ENCODE measurements around the gene RMI1.

The RMI1 gene

DNA sequence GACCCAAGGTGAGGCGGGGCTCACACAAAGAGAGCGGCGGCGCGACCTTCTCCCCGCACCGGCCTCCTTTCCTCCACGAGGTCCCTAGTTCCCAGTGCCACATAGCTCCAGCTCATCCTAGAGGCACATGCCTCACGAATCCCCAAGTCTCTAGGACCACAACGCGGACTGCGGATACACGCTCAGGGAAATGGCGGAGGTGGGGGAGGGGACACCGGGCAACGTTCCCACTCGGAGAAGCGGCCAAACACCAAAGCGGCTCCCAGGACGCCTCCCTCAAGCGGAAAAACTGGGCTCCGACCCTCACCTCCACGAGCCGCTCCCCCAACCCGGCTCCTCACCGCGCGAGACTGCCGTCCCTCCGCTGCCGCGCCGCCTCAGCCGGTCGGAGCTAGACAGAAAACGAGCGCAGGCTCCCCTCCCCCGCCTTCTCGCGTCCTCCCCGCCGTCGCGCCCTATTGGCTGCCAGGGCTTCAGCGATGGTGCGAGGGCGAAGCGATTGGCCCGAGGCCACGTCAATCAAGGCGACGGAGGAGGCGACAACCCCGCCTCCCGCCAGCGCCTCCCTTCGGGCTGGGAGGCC is 702 bp upstream of the RMI1 start, which contains the start of gene HNRNPK:
Gene HNRNPK, minus strand, starts transcription at position 404 of the 583 bp plus-strand sequence. CDS start 1,963 bp downstream, outside the sequence.
- Histone ChIP-seq H3K27me3 (ENCODE audit: insufficient read depth, low read length) (no peaks in the 10 kb centered on the region), H2BK120ac (ENCODE audit: insufficient read depth, low read length, poor library complexity) (peak within 1 kb of the TSS; percentile 62), H3K9ac (ENCODE audit: low read length) (peak within 1 kb of the TSS; percentile 100), H3K36me3 (ENCODE audit: control insufficient read depth in 1 of 2, insufficient read depth in 2 of 2, low read length in 2 of 2) (peaks cover 4 to 7% of the 10 kb centered on the region in 2 experiments), H4K12ac (ENCODE audit: low read depth, low read length) (peak within 1 kb of the TSS; percentile 88), H3K4ac (ENCODE audit: low read depth, low read length) (peak within 1 kb of the TSS; percentile 80), H4K8ac (ENCODE audit: low read depth, low read length) (peak within 1 kb of the TSS; percentile 84), H3K4me2 (ENCODE audit: low read length) (peak within 1 kb of the TSS; percentile 65), H3K9me3 (ENCODE audit: insufficient read depth, low read depth, low read length) (peaks cover 1% of the 10 kb centered on the region), H2BK12ac (ENCODE audit: low read length) (peak within 1 kb of the TSS; percentile 4), H2AFZ (ENCODE audit: insufficient read depth, low read length, poor library complexity) (peak within 1 kb of the TSS; percentile 87), H3K18ac (ENCODE audit: low read length) (peak within 1 kb of the TSS; percentile 78), H3K79me2 (ENCODE audit: control insufficient read depth, insufficient read depth, low read length, poor library complexity) (peaks cover 22% of the 10 kb centered on the region), H3K14ac (ENCODE audit: low read length) (peak within 1 kb of the TSS; percentile 86), H2BK5ac (ENCODE audit: low read depth, low read length, poor library complexity) (peak within 1 kb of the TSS; percentile 88), H3K23ac (ENCODE audit: low read length) (no peak within 1 kb of the TSS), H3K27ac (ENCODE audit: low read depth, low read length) (peak within 1 kb of the TSS; percentile 94), H3K79me1 (ENCODE audit: low read length) (peaks cover 14% of the 10 kb centered on the region), H2AK5ac (ENCODE audit: low read length) (peak within 1 kb of the TSS; percentile 48), H4K91ac (ENCODE audit: low read depth, low read length) (peak within 1 kb of the TSS; percentile 95), H3K4me3 (ENCODE audit: low read depth, low read length) (peak within 1 kb of the TSS; percentile 97), H3K4me1 (ENCODE audit: control insufficient read depth in 1 of 2, insufficient read depth in 2 of 2, low read length in 2 of 2) (no peaks in the 10 kb centered on the region)
- DNase-seq, result peak; percentile 98 to 100
- no CpG with 5 or more reads among the region's 57 CpGs for WGBS (ENCODE audit: extremely low coverage, insufficient coverage, insufficient read length)

DNA sequence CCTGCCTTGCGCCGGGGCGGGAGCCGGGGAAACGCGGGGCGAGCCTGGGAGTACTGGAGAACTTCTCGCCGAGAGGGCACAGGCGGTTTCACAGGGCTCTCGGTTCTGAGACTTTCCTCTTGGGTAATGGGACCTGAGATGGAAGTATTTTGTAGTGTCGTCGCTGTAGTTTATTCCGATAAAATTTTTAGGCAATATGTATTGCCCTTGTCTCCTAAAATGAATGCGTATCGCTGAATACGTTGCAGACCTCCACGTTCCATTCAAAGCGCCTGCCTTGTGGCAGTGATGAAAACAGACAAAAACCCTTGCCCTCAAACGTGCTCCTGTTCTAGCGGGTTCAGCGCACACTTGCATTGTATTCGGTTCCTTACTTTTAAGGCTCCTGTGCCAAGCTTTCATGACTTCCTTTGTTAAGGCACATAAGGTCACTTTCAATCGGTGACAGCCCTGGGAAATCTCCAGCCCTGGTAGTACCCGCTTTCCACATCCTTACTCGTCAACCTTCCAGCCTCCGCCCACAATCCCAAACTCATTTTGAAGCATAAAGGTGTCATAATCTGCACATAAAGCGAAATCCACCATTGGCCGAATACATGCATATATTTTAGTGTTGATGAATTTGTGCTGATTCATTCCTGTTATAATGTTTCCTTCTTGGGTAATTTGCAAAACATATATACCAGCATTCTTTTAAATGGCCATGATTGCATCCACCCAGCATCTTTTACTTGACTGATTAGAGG is 694 bp downstream of the RMI1 start:
- Histone ChIP-seq H3K18ac (ENCODE audit: low read length) (peak overlapping the region; percentile 80), H3K4me3 (ENCODE audit: low read depth, low read length) (peak overlapping the region; percentile 94), H2AK5ac (ENCODE audit: low read length) (no peak overlapping the region), H3K23ac (ENCODE audit: low read length) (no peak overlapping the region), H3K79me1 (ENCODE audit: low read length) (peaks cover 14% of the 10 kb centered on the region), H3K27ac (ENCODE audit: low read depth, low read length) (peak overlapping the region; percentile 88), H3K4ac (ENCODE audit: low read depth, low read length) (peak overlapping the region; percentile 16), H3K4me2 (ENCODE audit: low read length) (peak overlapping the region; percentile 65), H2BK12ac (ENCODE audit: low read length) (no peak overlapping the region), H3K9ac (ENCODE audit: low read length) (peak overlapping the region; percentile 91), H4K8ac (ENCODE audit: low read depth, low read length) (peak overlapping the region; percentile 52), H3K79me2 (ENCODE audit: control insufficient read depth, insufficient read depth, low read length, poor library complexity) (peaks cover 21% of the 10 kb centered on the region), H2AFZ (ENCODE audit: insufficient read depth, low read length, poor library complexity) (peak overlapping the region; percentile 87), H3K4me1 (ENCODE audit: control insufficient read depth in 1 of 2, insufficient read depth in 2 of 2, low read length in 2 of 2) (no peaks in the 10 kb centered on the region), H2BK120ac (ENCODE audit: insufficient read depth, low read length, poor library complexity) (peak overlapping the region; percentile 62), H3K14ac (ENCODE audit: low read length) (peak overlapping the region; percentile 82), H4K91ac (ENCODE audit: low read depth, low read length) (peak overlapping the region; percentile 80), H3K36me3 (ENCODE audit: control insufficient read depth in 1 of 2, insufficient read depth in 2 of 2, low read length in 2 of 2) (no peaks in the 10 kb centered on the region), H3K27me3 (ENCODE audit: insufficient read depth, low read length) (no peaks in the 10 kb centered on the region), H2BK5ac (ENCODE audit: low read depth, low read length, poor library complexity) (peak overlapping the region; percentile 86), H4K12ac (ENCODE audit: low read depth, low read length) (peak overlapping the region; percentile 60), H3K9me3 (ENCODE audit: insufficient read depth, low read depth, low read length) (no peaks in the 10 kb centered on the region)
- no CpG with 5 or more reads among the region's 29 CpGs for WGBS (ENCODE audit: extremely low coverage, insufficient coverage, insufficient read length)
- peak; percentile 79 to 86 for DNase-seq

DNA sequence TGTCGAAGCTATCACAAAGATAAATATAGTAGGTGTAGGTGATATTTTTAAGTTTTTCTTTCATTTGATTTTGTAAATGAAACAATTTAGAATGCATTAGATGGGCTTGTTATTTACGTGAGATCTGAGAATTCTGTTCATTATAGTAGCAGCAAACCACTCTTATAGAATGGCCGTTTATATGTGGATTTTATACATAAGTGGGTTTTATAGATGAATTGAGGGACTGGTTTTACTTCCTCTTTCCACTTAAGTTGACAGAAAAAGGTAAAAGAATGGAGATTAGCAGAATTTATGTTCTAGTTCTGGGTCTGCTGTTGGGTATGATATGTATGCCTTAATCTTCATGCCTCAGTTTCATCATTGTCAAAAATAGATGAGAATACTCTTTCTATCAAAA is 5.6 kb downstream of the RMI1 start:
- Histone ChIP-seq H3K23ac (ENCODE audit: low read length) (no peak overlapping the region), H3K27ac (ENCODE audit: low read depth, low read length) (no peak overlapping the region), H2BK12ac (ENCODE audit: low read length) (no peak overlapping the region), H3K14ac (ENCODE audit: low read length) (no peak overlapping the region), H2BK120ac (ENCODE audit: insufficient read depth, low read length, poor library complexity) (no peak overlapping the region), H3K9ac (ENCODE audit: low read length) (no peak overlapping the region), H3K4ac (ENCODE audit: low read depth, low read length) (no peak overlapping the region), H3K27me3 (ENCODE audit: insufficient read depth, low read length) (no peaks in the 10 kb centered on the region), H2AFZ (ENCODE audit: insufficient read depth, low read length, poor library complexity) (no peak overlapping the region), H3K36me3 (ENCODE audit: control insufficient read depth in 1 of 2, insufficient read depth in 2 of 2, low read length in 2 of 2) (peaks cover 2 to 3% of the 10 kb centered on the region in 2 experiments), H4K91ac (ENCODE audit: low read depth, low read length) (no peak overlapping the region), H3K4me1 (ENCODE audit: control insufficient read depth in 1 of 2, insufficient read depth in 2 of 2, low read length in 2 of 2) (no peaks in the 10 kb centered on the region), H2AK5ac (ENCODE audit: low read length) (no peak overlapping the region), H4K8ac (ENCODE audit: low read depth, low read length) (no peak overlapping the region), H3K79me2 (ENCODE audit: control insufficient read depth, insufficient read depth, low read length, poor library complexity) (peaks cover 3% of the 10 kb centered on the region), H3K4me3 (ENCODE audit: low read depth, low read length) (no peak overlapping the region), H2BK5ac (ENCODE audit: low read depth, low read length, poor library complexity) (no peak overlapping the region), H3K4me2 (ENCODE audit: low read length) (no peak overlapping the region), H3K79me1 (ENCODE audit: low read length) (peaks cover 2% of the 10 kb centered on the region), H3K9me3 (ENCODE audit: insufficient read depth, low read depth, low read length) (no peaks in the 10 kb centered on the region), H4K12ac (ENCODE audit: low read depth, low read length) (no peak overlapping the region), H3K18ac (ENCODE audit: low read length) (no peak overlapping the region)
- no CpG with 5 or more reads among the region's 3 CpGs for WGBS (ENCODE audit: extremely low coverage, insufficient coverage, insufficient read length)
- no peak for DNase-seq

DNA sequence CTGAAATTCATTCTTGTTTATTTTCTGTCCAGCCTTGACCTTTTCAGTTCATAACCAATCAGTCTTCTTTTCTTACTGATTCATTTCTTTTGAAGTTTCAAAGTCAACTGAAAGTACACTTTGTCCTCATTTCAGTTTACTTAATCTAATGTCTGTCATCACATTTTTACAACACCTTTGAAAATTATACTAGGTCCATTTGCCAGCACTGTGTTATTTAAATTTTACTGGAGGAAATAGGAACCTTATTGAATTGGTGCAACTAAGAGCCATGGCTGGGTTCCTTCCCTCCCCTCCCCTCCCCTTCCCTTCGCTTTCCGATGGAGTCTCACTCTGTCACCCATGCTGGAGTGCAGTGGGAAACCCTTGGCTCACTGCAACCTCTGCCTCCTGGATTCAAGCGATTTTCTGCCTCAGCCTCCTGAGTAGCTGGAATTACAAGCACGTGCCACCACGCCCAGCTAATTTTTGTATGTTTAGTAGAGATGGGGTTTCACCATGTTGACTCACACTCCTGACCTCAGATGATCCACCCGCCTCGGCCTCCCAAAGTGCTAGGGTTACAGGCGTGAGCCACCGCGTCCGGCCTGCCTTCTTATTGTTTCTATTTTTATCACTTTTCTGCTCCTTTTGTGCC is 6.3 kb downstream of the RMI1 start:
- no peaks in the 10 kb centered on the region for H3K27me3 ChIP-seq (ENCODE audit: insufficient read depth, low read length)
- no peak overlapping the region for H3K14ac ChIP-seq (ENCODE audit: low read length)
- H2BK5ac ChIP-seq (ENCODE audit: low read depth, low read length, poor library complexity), result no peak overlapping the region
- no peak overlapping the region for H2AK5ac ChIP-seq (ENCODE audit: low read length)
- H3K4me1 ChIP-seq (ENCODE audit: control insufficient read depth in 1 of 2, insufficient read depth in 2 of 2, low read length in 2 of 2), result no peaks in the 10 kb centered on the region
- H4K12ac ChIP-seq (ENCODE audit: low read depth, low read length), result no peak overlapping the region
- H4K8ac ChIP-seq (ENCODE audit: low read depth, low read length), result no peak overlapping the region
- no peak overlapping the region for H2BK12ac ChIP-seq (ENCODE audit: low read length)
- H3K79me1 ChIP-seq (ENCODE audit: low read length), result no peaks in the 10 kb centered on the region
- no peak overlapping the region for H3K4me2 ChIP-seq (ENCODE audit: low read length)
- peak; percentile 79 to 82 for DNase-seq
- H2BK120ac ChIP-seq (ENCODE audit: insufficient read depth, low read length, poor library complexity), result no peak overlapping the region
- H3K9ac ChIP-seq (ENCODE audit: low read length), result no peak overlapping the region
- no peak overlapping the region for H3K18ac ChIP-seq (ENCODE audit: low read length)
- H3K9me3 ChIP-seq (ENCODE audit: insufficient read depth, low read depth, low read length), result no peaks in the 10 kb centered on the region
- H3K4me3 ChIP-seq (ENCODE audit: low read depth, low read length), result no peak overlapping the region
- H3K4ac ChIP-seq (ENCODE audit: low read depth, low read length), result no peak overlapping the region
- peaks cover 2 to 3% of the 10 kb centered on the region in 2 experiments for H3K36me3 ChIP-seq (ENCODE audit: control insufficient read depth in 1 of 2, insufficient read depth in 2 of 2, low read length in 2 of 2)
- no peaks in the 10 kb centered on the region for H3K79me2 ChIP-seq (ENCODE audit: control insufficient read depth, insufficient read depth, low read length, poor library complexity)
- H2AFZ ChIP-seq (ENCODE audit: insufficient read depth, low read length, poor library complexity), result no peak overlapping the region
- H3K27ac ChIP-seq (ENCODE audit: low read depth, low read length), result no peak overlapping the region
- no CpG with 5 or more reads among the region's 11 CpGs for WGBS (ENCODE audit: extremely low coverage, insufficient coverage, insufficient read length)
- H4K91ac ChIP-seq (ENCODE audit: low read depth, low read length), result no peak overlapping the region
- H3K23ac ChIP-seq (ENCODE audit: low read length), result no peak overlapping the region
